IPS DF 19.7 (cell line): Measurements from ENCODE around the gene MRPL3.

ENCODE experiments used
- DNase-seq: peaks from one replicate; pipeline ENCODE4 v3.0.0-alpha.2; 2013; ENCODE audit warnings: low read depth, low spot score

The MRPL3 gene

DNA sequence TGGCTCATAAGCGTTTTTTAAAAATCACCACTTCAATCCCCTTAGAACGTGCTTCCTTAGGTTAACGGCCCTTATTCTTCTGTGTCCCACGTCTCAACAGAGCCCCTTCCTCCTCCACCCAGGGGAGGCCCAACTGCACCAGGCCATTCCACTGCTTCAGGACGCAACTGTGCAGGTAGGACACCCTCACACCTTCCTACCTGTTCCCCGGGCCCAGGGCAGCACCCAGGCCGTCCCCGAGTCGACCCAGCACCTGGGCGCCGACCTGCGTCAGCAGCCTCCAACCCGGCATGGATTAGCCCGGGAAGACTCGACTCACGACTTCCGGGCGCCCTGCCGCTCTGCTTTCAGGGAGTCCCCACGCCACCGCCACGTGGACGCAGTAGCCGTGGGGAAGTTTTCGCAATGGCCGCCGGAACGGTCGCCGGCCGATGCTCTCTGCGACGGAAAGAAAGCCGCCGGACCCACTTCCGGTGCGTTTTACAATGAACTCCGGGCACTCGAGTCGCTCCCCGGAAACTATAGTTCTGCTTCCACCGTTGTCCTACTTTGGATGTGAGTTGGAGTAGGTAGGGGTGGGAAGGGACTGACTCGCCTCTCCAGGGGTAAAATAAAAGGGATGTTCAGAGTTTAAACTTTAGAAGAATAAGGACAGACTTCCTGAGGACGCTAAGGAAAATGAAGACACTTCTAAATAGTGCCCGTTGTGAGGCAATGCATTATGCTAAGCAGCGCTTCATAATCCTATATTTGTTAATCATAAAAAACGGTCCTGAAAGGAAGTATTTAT lies at the start of gene MRPL3:
TSS of gene MRPL3 (minus strand) at position 442 of the 790 bp plus-strand sequence. CDS start at position 292, 150 bp downstream.
- DNase-seq, result peak; percentile 69

- DNase-seq, result no peak
Measured at GRCh38 chr3:131551761-131552160, 49.0 kb upstream of the MRPL3 start.

GRCh38 chr3:131550562-131551465 lies 48.0 kb upstream of the MRPL3 start:
- DNase-seq, result no peak

DNA sequence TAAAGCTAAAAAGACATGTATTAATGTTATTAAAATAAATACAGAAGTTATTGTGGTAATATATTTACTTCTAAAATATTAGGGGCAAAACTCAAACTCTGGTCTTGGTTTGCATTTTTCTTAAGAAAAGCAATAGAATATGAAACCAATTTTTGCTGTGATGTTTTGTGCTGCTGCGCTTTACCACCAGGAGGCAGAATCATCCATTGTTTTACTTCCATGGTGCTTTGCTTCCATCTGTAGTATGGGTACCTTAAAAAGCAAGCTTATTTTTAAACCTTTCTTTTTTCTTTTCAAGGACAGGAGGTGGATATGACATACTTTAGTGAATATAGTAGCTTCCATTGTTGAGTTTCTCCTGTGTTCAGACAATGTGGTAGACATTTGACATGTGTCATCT lies 46.6 kb upstream of the MRPL3 start:
- no peak for DNase-seq

- DNase-seq, result no peak
Measured at GRCh38 chr3:131547585-131547984, 44.8 kb upstream of the MRPL3 start.

GRCh38 chr3:131546441-131546840 lies 43.7 kb upstream of the MRPL3 start:
- no peak for DNase-seq

- DNase-seq, result no peak
Measured at GRCh38 chr3:131544557-131544956, 41.8 kb upstream of the MRPL3 start.

GRCh38 chr3:131543714-131544113 lies 40.9 kb upstream of the MRPL3 start:
- DNase-seq, result no peak

GRCh38 chr3:131541288-131541687 lies 38.5 kb upstream of the MRPL3 start:
- DNase-seq, result no peak

DNA sequence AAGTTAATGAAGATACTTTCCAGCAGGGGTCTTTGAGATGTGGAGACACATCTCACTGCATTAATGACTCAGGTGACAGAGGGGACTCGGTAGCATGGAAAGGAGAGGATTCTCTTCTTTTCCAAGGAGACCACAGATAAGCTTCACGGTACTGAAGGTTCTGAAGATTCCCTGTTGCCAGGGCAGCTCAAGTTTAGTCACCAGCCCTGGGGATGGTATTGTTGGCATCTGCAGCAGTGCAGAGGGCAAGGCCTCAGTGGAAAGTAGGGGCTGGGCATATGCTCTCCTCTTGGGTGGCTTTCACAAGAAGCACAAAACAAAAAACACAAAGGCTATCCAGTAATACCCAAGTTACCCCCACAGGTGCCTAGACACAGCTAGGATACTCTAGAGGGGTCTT lies 38.0 kb upstream of the MRPL3 start:
- DNase-seq, result no peak

DNA sequence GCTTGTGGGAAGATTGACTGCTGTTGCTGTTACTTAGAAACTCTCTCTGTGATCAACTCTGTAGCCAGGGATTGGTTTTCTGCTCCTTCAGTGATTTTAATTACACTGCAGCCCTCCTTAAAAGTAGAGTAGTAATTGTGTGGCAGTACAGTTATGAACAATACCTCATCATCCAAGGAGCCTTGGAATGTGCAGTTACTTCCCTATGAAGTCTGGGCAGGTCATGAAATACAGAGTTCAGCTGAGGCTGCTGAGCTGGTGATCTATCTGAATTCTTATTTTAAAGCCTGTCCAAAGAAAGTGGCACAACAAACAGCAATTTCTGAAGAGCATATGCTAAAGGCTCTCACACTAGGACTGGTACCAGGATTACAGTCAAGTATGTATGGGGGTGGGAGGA lies 37.4 kb upstream of the MRPL3 start:
- DNase-seq, result no peak

- no peak for DNase-seq
Measured at GRCh38 chr3:131538968-131539367, 36.2 kb upstream of the MRPL3 start.

- DNase-seq, result no peak
Measured at GRCh38 chr3:131537531-131537930, 34.8 kb upstream of the MRPL3 start.

GRCh38 chr3:131535596-131535995 lies 32.8 kb upstream of the MRPL3 start:
- DNase-seq, result no peak

DNA sequence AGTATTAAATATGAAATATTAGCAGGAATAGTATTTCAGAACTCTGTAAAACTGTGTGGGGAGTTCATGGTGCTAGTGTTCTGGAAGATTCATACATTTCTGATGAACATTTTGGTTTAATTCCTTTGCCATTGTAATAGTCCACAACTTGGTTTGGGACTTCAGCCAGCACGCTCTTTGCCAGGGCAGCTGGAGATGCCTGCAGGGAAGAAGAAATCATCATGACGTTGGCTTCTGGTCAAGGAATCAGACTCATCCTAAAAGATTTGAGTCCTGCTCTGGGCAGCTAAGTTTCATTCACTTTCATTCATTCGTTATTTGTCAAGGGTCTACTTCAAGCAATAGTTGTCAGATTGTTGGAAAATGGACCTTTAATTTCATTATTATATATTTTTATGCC lies 32.4 kb upstream of the MRPL3 start:
- no peak for DNase-seq

GRCh38 chr3:131532645-131533044 lies 29.9 kb upstream of the MRPL3 start:
- DNase-seq, result no peak

DNA sequence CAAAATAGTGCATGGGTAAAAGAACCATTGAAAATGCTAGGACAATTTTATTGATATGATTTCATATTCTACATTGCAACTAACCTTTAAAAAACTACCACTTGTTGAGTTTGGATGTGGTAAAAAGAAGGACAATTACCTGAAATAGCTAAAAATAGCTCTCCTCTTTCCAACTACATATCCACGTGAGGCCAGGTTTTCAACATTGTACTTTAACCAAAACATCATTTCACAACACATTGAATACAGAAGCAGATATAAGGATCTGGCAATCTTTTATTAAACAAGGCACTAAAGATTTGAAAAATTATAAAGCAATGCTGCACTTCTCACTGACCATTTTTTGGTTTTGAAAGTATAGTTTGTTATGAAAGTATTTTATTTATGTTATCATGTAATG lies 28.1 kb upstream of the MRPL3 start:
- DNase-seq, result no peak

DNA sequence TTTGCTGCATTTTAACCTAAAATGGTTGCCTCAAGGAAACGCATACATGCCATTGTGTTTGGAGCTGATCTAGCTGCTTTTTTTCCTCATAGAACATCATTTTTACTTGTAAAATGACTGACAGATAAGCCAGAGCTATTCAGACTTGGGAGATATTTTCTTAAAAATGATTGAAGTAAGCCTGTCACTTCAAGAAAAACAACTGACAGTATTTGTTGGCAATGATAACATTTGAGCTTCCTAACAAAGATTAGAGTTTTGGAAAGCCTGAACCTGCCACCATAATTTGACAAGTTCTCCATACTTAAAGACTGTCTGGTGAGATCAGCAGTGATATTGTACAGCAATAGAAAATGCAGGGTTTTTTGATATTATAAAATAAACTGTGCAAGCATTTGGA lies 27.6 kb upstream of the MRPL3 start:
- no peak for DNase-seq

GRCh38 chr3:131526801-131527347 lies 24.1 kb upstream of the MRPL3 start:
- DNase-seq, result peak; percentile 38

DNA sequence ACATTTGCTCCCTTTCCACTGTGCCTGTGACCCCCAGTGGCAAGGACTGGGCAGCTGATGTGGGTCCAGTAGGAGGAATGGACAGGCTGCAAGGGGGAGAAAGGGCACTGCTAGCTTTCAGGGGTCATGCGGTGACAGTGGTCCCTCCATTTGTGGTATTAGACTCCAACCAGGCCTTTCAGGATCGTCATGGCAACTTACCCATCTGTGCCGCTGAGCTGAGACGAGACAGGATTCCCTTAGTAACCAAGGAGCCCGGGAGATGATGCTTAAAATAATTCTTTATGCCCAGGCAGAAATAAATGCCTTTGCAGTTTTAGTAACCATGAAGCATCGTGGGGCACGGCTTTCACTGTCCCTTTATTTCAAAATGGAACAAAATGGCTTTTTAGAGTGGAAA lies 15.9 kb upstream of the MRPL3 start:
- no peak for DNase-seq

GRCh38 chr3:131505421-131505820 lies 2.6 kb upstream of the MRPL3 start:
- DNase-seq, result no peak

GRCh38 chr3:131503320-131503635 lies 507 bp upstream of the MRPL3 start:
- no peak for DNase-seq

DNA sequence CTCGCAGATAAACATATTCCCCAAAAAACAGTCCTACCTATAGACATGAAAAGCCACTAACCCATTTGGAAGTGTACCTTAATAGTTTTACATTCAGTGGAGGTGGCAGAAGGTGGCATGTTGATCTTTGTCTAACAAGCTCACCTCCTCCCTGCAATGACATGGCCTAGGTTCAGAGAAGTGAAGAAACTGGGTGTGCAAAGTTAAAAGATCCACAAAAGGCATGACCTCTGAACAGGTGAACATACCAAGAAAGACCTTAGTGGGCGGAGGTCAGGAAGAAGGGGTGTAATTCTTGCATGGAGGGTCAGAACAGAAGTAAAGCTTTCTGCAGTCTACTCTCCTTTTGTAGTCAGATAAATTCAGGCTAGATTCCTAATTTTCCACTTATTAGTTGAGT lies 822 bp downstream of the MRPL3 start:
- DNase-seq, result no peak
